ENCODE measurements around the gene DEFB124.
A peak's percentile ranks its signal among the peaks of the same experiment; 100 is the strongest.
"Not testable (repeated sequence)": the region's sequence is repeated elsewhere in the genome, so short reads cannot be mapped to it uniquely, and the experiment has no call there.

DEFB124 gene

GRCh38 chr20:31502884-31503673 is 28.2 kb upstream of the DEFB124 start:
- POLR2A ChIA-PET (ENCODE audit: low non-redundant PET): interaction anchor here (0.7 kb wide), 1 partner anchor 43 kb away, joined by 5 read pairs; no protein-coding TSS in a partner anchor
- DNase-seq (ENCODE audit: low spot score): peak; percentile 88
- H3K27ac ChIP-seq: not testable (repeated sequence)
- TF ChIP-seq, protein P1, sequence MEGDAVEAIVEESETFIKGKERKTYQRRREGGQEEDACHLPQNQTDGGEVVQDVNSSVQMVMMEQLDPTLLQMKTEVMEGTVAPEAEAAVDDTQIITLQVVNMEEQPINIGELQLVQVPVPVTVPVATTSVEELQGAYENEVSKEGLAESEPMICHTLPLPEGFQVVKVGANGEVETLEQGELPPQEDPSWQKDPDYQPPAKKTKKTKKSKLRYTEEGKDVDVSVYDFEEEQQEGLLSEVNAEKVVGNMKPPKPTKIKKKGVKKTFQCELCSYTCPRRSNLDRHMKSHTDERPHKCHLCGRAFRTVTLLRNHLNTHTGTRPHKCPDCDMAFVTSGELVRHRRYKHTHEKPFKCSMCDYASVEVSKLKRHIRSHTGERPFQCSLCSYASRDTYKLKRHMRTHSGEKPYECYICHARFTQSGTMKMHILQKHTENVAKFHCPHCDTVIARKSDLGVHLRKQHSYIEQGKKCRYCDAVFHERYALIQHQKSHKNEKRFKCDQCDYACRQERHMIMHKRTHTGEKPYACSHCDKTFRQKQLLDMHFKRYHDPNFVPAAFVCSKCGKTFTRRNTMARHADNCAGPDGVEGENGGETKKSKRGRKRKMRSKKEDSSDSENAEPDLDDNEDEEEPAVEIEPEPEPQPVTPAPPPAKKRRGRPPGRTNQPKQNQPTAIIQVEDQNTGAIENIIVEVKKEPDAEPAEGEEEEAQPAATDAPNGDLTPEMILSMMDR (conservative IDR thresholded peaks at IDR 0.05; ENCODE audit: low read depth): peak; percentile 99
- CTCF ChIA-PET: interaction anchor here (0.5 to 2.7 kb wide), 49 partner anchors 8 to 1970 kb away, joined by 3 to 44 read pairs (median 4); partner anchors contain the start of genes DEFB124, HM13, ID1 and REM1

GRCh38 chr20:31500527-31500926 is 25.6 kb upstream of the DEFB124 start:
- no peak for DNase-seq (ENCODE audit: low spot score)
- TF ChIP-seq, protein P1 (conservative IDR thresholded peaks at IDR 0.05; ENCODE audit: low read depth): no peak
- ChIA-PET POLR2A (ENCODE audit: low non-redundant PET) (no interaction called here), CTCF (interaction anchor here (1.1 kb wide), 1 partner anchor 24 kb away, joined by 3 read pairs; no protein-coding TSS in a partner anchor)
- no peak overlapping the region for H3K27ac ChIP-seq

- ChIA-PET CTCF (no interaction called here), POLR2A (ENCODE audit: low non-redundant PET) (no interaction called here)
- TF ChIP-seq, protein P1 (conservative IDR thresholded peaks at IDR 0.05; ENCODE audit: low read depth): no peak
- H3K27ac ChIP-seq: no peak overlapping the region
- DNase-seq (ENCODE audit: low spot score): no peak
Observed at GRCh38 chr20:31497838-31498540, 23.1 kb upstream of the DEFB124 start.

DNA sequence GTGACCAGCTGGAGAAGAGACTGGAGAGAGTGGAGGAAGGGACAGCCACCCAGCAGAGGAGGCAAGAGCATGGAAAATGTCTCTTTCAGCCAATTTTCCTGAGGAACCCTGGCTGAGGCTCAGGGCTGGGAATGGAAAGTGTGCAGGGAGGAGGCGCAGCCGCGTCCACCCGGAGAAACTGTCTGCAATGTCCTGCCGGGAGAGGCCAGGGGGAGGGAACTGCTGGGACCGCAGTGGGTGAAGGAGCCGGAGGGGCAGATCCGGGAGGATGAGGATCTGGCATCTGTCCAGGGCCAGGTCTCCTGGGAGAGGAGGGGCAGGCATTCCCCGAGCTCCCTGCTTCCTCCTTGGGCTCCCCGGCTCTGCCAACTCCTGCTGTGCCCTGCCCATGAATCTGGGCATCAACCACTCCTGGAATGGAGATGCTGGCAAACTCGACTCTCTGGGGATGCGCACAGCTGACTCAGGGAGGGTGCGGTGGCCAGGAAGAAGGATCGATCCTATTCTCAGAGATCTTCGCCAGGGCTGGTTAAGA is 21.9 kb upstream of the DEFB124 start:
- POLR2A ChIA-PET (ENCODE audit: low non-redundant PET): no interaction called here
- TF ChIP-seq, protein P1 (conservative IDR thresholded peaks at IDR 0.05; ENCODE audit: low read depth): no peak
- CTCF ChIA-PET: interaction anchor here (0.6 to 1.1 kb wide), 2 partner anchors 24 to 92 kb away, joined by 3 to 5 read pairs; no protein-coding TSS in a partner anchor
- H3K27ac ChIP-seq: no peak overlapping the region
- no peak for DNase-seq (ENCODE audit: low spot score)

GRCh38 chr20:31494131-31494530 is 19.2 kb upstream of the DEFB124 start:
- H3K27ac ChIP-seq: no peak overlapping the region
- ChIA-PET CTCF (interaction anchor here (0.6 to 0.8 kb wide), 2 partner anchors 9 kb away, joined by 4 read pairs; no protein-coding TSS in a partner anchor), POLR2A (ENCODE audit: low non-redundant PET) (no interaction called here)
- peak; percentile 55 for DNase-seq (ENCODE audit: low spot score)
- TF ChIP-seq, protein P1 (conservative IDR thresholded peaks at IDR 0.05; ENCODE audit: low read depth): no peak; the same call in 1 of the 2 replicates

- CTCF ChIA-PET: interaction anchor here (0.6 to 0.9 kb wide), 4 partner anchors 11 to 1957 kb away, joined by 3 to 6 read pairs (median 3); partner anchors contain the start of gene HM13
- no peak overlapping the region for H3K27ac ChIP-seq
- POLR2A ChIA-PET (ENCODE audit: low non-redundant PET): no interaction called here
- no peak for DNase-seq (ENCODE audit: low spot score)
- TF ChIP-seq, protein P1 (conservative IDR thresholded peaks at IDR 0.05; ENCODE audit: low read depth): no peak
Observed at GRCh38 chr20:31490752-31491151, 15.8 kb upstream of the DEFB124 start.

Data from RWPE1 (cell line).